ENCODE results near the gene LRP1. TPM values are rescaled to one million over a fixed set of nuclear protein-coding genes. Genes with fewer than 3 reads are reported as not detected.

LRP1 gene
- total RNA-seq, 2 experiments from 2014 or later, result 6.6 to 8.5 TPM

DNA sequence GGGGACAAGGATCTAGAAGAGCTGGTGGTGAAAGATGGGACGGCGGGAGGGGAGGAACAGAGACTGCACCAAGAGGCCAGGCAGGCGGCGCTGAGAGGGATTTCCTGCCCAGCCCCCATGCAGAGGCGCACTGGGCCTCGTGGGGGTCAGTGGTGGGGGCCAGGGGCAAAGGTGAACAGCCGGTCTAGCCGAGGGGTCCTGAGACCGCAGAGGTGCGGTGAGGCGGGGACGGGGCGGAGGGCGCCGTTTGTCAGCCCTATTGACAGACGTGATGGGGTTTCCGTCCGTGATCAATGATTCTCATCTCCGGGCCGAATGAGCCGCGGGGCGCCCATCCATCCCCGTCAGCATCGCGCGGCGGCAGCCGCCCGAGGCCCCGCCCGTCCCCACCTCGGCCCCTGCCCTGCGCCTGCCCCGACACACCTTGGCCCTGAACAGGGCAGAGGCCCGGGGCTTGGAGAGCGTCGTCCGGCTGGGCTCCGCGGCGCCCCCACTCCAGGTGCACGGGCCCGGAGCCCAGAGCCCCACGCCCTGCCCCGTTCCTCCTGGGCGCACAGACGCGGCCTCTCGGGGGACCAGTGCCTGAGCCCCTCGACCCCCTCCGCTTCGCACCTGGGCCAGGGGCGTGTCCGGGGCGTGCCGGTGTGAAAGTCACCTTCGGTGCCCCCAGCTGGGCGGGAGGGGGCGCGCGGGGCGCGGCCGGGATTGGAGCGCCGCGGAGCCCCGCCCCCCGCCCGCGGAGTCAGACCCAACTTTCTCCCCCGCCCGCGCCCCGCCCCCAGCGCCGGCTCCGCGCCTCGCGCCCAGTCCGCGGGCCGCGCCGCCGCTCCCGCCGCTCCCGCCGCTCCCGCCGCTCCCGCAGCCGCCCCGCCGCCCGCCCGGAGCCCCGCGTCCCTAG is 88.0 kb downstream of the LRP1 start, which contains the start of gene NXPH4:
Gene NXPH4, plus strand, starts transcription at position 781 of the 898 bp plus-strand sequence. CDS start 176 bp downstream, outside the sequence.
- H3K9me3 Mint-ChIP-seq, result no peaks in the 10 kb centered on the region
- Histone ChIP-seq H3K36me3 (ENCODE audit: insufficient read depth, low read length) (no peaks in the 10 kb centered on the region), H3K27me3 (ENCODE audit: control insufficient read depth in 1 of 2, insufficient read depth in 2 of 2, low read length in 2 of 2) (peaks cover 64 to 73% of the 10 kb centered on the region in 2 experiments), H3K4me1 (ENCODE audit: insufficient read depth, low read length) (peaks cover 63% of the 10 kb centered on the region), H3K4me3 (ENCODE audit: low read length) (peak within 1 kb of the TSS; percentile 40), H3K27ac (ENCODE audit: low read depth in 1 of 2, low read length in 2 of 2) (no peak within 1 kb of the TSS), H3K9me3 (ENCODE audit: control insufficient read depth in 1 of 2, insufficient read depth in 1 of 2, low read length in 2 of 2) (peaks cover 0 to 24% of the 10 kb centered on the region in 2 experiments)
- H3K36me3 Mint-ChIP-seq (ENCODE audit: low read depth), result no peaks in the 10 kb centered on the region
- peaks cover 72% of the 10 kb centered on the region for H3K27me3 Mint-ChIP-seq
- H3K4me3 Mint-ChIP-seq, result peak within 1 kb of the TSS; percentile 88
- H3K4me1 Mint-ChIP-seq (ENCODE audit: low read depth), result peaks cover 61% of the 10 kb centered on the region
- peak in 12 of 14 experiments; percentile 42 to 80 (median 62) for DNase-seq
- TF ChIP-seq, protein P1, sequence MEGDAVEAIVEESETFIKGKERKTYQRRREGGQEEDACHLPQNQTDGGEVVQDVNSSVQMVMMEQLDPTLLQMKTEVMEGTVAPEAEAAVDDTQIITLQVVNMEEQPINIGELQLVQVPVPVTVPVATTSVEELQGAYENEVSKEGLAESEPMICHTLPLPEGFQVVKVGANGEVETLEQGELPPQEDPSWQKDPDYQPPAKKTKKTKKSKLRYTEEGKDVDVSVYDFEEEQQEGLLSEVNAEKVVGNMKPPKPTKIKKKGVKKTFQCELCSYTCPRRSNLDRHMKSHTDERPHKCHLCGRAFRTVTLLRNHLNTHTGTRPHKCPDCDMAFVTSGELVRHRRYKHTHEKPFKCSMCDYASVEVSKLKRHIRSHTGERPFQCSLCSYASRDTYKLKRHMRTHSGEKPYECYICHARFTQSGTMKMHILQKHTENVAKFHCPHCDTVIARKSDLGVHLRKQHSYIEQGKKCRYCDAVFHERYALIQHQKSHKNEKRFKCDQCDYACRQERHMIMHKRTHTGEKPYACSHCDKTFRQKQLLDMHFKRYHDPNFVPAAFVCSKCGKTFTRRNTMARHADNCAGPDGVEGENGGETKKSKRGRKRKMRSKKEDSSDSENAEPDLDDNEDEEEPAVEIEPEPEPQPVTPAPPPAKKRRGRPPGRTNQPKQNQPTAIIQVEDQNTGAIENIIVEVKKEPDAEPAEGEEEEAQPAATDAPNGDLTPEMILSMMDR (IDR thresholded peaks at IDR 0.05), result no peak
- peak within 1 kb of the TSS; percentile 50 for H3K27ac Mint-ChIP-seq
- intact Hi-C loops (cut with DNase I, micrococcal nuclease), result no loop called here
- ChIA-PET POLR2A (interaction anchor here (0.6 to 3.2 kb wide), 4 partner anchors 10 to 26 kb away, joined by 6 to 11 read pairs (median 6); partner anchors contain the start of gene SHMT2), CTCF (interaction anchor here (1.8 to 7.9 kb wide), 2 partner anchors 10 to 26 kb away, joined by 12 to 225 read pairs; a partner anchor contains a TSS)
- peak; percentile 11 for ATAC-seq (ENCODE audit: poor library complexity)

DNA sequence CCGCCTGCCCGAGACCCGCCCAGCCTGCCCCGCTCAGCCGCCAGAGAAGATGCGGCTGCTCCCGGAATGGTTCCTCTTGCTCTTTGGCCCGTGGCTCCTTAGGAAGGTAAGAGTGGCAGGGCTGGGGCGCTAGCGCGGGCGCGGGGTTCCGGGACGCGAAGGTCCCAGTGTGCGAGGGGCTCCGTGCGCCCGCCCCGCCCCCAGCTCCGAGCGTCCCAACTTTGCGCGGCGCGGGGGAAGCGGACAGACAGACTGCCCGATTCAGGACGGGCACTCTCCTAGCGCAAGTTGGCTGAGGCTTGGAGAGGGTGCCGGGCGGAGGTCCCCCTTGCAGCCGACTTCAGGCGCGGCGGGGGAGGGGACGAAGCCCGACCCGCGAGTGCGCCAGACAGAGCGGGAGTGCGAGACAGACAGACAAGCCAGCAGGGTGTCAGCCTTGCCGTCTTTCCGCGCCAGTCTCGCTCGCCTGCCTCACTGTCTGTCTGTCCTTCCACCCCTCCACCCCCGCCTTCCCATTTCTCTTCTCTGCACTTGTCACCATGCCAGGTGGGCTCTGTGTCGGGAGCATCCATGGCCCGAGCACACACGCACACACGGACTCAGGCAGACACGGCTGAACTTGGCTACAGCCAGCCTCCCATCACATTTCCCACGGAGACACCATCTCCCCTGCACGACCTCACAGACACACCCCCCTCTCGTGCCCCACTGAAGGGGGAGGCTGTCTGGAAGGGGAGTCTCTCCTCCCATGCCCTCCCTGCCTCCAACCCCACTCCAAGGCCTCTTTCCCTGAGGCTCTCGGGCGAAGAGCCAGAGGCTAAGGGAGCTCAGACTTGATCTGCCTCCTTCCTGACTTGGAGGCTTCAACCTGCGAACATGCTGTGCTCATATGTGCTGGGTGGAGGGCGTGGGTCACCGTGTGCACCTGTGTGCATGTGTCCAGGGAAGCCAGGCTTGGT is 88.9 kb downstream of the LRP1 start:
- peak overlapping the region; percentile 40 for H3K4me3 ChIP-seq (ENCODE audit: low read length)
- DNase-seq (peak in 4 of 14 experiments; percentile 27 to 69 (median 44)), ATAC-seq (ENCODE audit: poor library complexity) (peak; percentile 12)
- no peaks in the 10 kb centered on the region for H3K36me3 ChIP-seq (ENCODE audit: insufficient read depth, low read length)
- intact Hi-C loops (cut with DNase I, micrococcal nuclease), result no loop called here
- Mint-ChIP-seq H3K27me3 (peaks cover 81% of the 10 kb centered on the region), H3K4me3 (peak overlapping the region; percentile 88), H3K9me3 (no peaks in the 10 kb centered on the region), H3K27ac (peak overlapping the region; percentile 50), H3K4me1 (ENCODE audit: low read depth) (peaks cover 68% of the 10 kb centered on the region), H3K36me3 (ENCODE audit: low read depth) (no peaks in the 10 kb centered on the region)
- H3K4me1 ChIP-seq (ENCODE audit: insufficient read depth, low read length), result peaks cover 68% of the 10 kb centered on the region
- TF ChIP-seq, protein P1 (IDR thresholded peaks at IDR 0.05), result no peak
- ChIA-PET POLR2A (interaction anchor here (0.6 to 1.9 kb wide), 3 partner anchors 9 to 21 kb away, joined by 6 read pairs; partner anchors contain the start of gene SHMT2), CTCF (interaction anchor here (1.8 to 7.9 kb wide), 2 partner anchors 9 to 25 kb away, joined by 12 to 225 read pairs; a partner anchor contains a TSS)
- H3K9me3 ChIP-seq (ENCODE audit: control insufficient read depth in 1 of 2, insufficient read depth in 1 of 2, low read length in 2 of 2), result peaks cover 0 to 29% of the 10 kb centered on the region in 2 experiments
- H3K27me3 ChIP-seq (ENCODE audit: control insufficient read depth in 1 of 2, insufficient read depth in 2 of 2, low read length in 2 of 2), result peaks cover 73 to 82% of the 10 kb centered on the region in 2 experiments
- H3K27ac ChIP-seq (ENCODE audit: low read depth in 1 of 2, low read length in 2 of 2), result no peak overlapping the region

All from CD4-positive, alpha-beta T cell (primary cell).